Fibroblast of the aortic adventitia (primary cell): Measurements from ENCODE around the gene CRIP3. TPM values are rescaled to one million over a fixed set of nuclear protein-coding genes. Genes with fewer than 3 reads are reported as not detected.

Experiments used
- DNase-seq: peaks from one replicate; pipeline ENCODE4 v3.0.0-alpha.2; 2010; ENCODE audit warnings: low read depth
- H3K4me3 ChIP-seq: 2 replicates; pipeline ENCODE4 v1.5.1; 2011; ENCODE audit warnings: low read depth, mild to moderate bottlenecking, control low read depth, low read length, moderate library complexity
- CTCF ChIP-seq: IDR thresholded peaks from 2 replicates; pipeline ENCODE4 v1.5.1; 2011; ENCODE audit warnings: mild to moderate bottlenecking, low read length, control low read depth, inconsistent platforms; ENCODE audit not compliant: insufficient read depth
- total RNA-seq: library from RNA; depleted of rRNA; stranded (reverse); fragments of >200 nt; gene quantifications from 2 replicates; pipeline ENCODE4 v1.2.3, GENCODE V29; 2012; ENCODE audit warnings: low replicate concordance

The CRIP3 gene
- total RNA-seq, 1 donor, result not detected

GRCh38 chr6:43268782-43269272 is 39.8 kb downstream of the CRIP3 start:
- H3K4me3 ChIP-seq, result no peak overlapping the region
- TF ChIP-seq CTCF, result no peak

GRCh38 chr6:43268355-43268700 is 40.3 kb downstream of the CRIP3 start:
- DNase-seq, result no peak
- H3K4me3 ChIP-seq, result no peak overlapping the region
- TF ChIP-seq CTCF, result no peak

More at GRCh38 chr6:43268782-43269272, 39.8 kb downstream of the CRIP3 start:
- DNase-seq, result no peak

GRCh38 chr6:43267619-43268354 is 40.8 kb downstream of the CRIP3 start:
- no peak overlapping the region for H3K4me3 ChIP-seq
- no peak for TF ChIP-seq CTCF
- no peak for DNase-seq

GRCh38 chr6:43265564-43265963 is 43.1 kb downstream of the CRIP3 start:
- H3K4me3 ChIP-seq, result no peak overlapping the region
- TF ChIP-seq CTCF, result no peak
- no peak for DNase-seq

- H3K4me3 ChIP-seq, result no peak overlapping the region
- no peak for DNase-seq
- TF ChIP-seq CTCF, result no peak
These were observed 44.0 kb downstream of the CRIP3 start for GRCh38 chr6:43264599-43265145.

- H3K4me3 ChIP-seq, result no peak overlapping the region
- peak; percentile 66 for DNase-seq
- peak; percentile 81 for TF ChIP-seq CTCF
These were observed 45.1 kb downstream of the CRIP3 start for GRCh38 chr6:43263314-43264178.
